Measurements from ENCODE around the gene RNGTT.

DNA sequence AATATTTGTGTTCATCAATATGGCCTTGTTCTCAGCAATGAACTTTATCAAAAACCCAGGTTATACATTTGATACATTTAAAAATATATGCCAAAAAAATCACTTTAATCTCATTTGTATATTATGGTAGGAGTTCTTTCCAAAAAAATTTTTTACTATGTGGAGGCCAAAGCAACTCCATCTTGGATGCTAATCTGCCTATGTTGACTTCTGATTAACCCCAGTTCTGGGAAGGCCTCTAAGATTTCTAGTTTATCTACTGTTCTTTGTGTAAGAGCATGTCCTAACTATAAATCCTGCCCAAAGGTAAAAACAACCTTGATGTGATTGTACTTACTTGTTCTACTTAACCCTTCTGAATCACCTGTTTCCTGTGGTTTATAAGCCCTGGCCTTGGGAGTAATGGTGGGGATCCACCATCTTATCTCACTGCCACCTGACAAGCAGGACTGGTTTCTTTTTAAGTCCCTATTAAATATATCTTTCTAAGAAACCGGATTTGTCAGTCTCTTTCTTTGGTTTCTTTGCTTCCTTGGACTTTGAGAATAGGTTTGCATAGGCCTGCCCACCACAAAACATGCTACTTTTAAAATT is 46.7 kb downstream of the RNGTT start:
- TF ChIP-seq, protein P1, sequence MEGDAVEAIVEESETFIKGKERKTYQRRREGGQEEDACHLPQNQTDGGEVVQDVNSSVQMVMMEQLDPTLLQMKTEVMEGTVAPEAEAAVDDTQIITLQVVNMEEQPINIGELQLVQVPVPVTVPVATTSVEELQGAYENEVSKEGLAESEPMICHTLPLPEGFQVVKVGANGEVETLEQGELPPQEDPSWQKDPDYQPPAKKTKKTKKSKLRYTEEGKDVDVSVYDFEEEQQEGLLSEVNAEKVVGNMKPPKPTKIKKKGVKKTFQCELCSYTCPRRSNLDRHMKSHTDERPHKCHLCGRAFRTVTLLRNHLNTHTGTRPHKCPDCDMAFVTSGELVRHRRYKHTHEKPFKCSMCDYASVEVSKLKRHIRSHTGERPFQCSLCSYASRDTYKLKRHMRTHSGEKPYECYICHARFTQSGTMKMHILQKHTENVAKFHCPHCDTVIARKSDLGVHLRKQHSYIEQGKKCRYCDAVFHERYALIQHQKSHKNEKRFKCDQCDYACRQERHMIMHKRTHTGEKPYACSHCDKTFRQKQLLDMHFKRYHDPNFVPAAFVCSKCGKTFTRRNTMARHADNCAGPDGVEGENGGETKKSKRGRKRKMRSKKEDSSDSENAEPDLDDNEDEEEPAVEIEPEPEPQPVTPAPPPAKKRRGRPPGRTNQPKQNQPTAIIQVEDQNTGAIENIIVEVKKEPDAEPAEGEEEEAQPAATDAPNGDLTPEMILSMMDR (IDR thresholded peaks at IDR 0.05) = no peak
- TF ChIP-seq POLR2A (IDR thresholded peaks at IDR 0.05) (no peak), POLR2AphosphoS5 (IDR thresholded peaks at IDR 0.05; ENCODE audit: insufficient read depth in 1 of 2, low read depth in 1 of 2) (no peak)

Measured in vagina (tissue), 2 donors.